HepG2 (cell line): Measurements from ENCODE around the gene RCAN2. TPM values are rescaled to one million over a fixed set of nuclear protein-coding genes. Genes with fewer than 3 reads are reported as not detected.

Source experiments
- ATAC-seq: fragments of 200-7000 bp; cut with Tn5 transposase; 3 replicates; pipeline ENCODE4 v1.9.1; 2020; ENCODE audit warnings: mild to moderate bottlenecking, moderate library complexity
- BruUV-seq: library from RNA; stranded (reverse); fragments of 400-500 nt; replicated peaks from 2 replicates; lab custom pipeline; 2021; lab: Mats Ljungman, UMichigan
- CTCF ChIA-PET: fragments of 300-600 bp; formaldehyde crosslinking; extraction: SDS; loops from one replicate; lab custom pipeline; 2021; ENCODE audit warnings: low total read pairs, inconsistent platforms, low intra/inter-chr PET ratio; lab: Yijun Ruan, JAX
- POLR2A ChIA-PET: fragments of 350-600 bp; sonication (Branson Sonifier 250); formaldehyde crosslinking; loops from one replicate; lab custom pipeline; 2020; ENCODE audit warnings: antibody characterized with exemption, inconsistent platforms; lab: Yijun Ruan, JAX
- DNase-seq: peaks from one replicate; pipeline ENCODE4 v3.0.0-alpha.2; 2015; ENCODE audit warnings: low spot score
- FAIRE-seq: peaks from 3 replicates; lab custom pipeline; 2011; peaks lifted over from hg19 to GRCh38; lab: Jason Lieb, UNC
- H2AFZ ChIP-seq: one replicate; pipeline ENCODE4 v1.6.1; 2011; ENCODE audit warnings: low read length, inconsistent platforms
- H3K27ac ChIP-seq: fragments of 300-600 bp; 3 replicates; pipeline ENCODE4 v1.8.0; 2011; ENCODE audit warnings: mixed run types, mild to moderate bottlenecking, mixed read lengths, low read length, inconsistent platforms; ENCODE audit not compliant: insufficient read depth; ENCODE audit errors: extremely low read length
- H3K27me3 ChIP-seq, 2 experiments: fragments of 200-600 bp in 1 of 2; 2 replicates in 1 of 2; 3 replicates in 1 of 2; pipeline versions ENCODE4 v1.6.0 to v1.8.0; 2011; ENCODE audit warnings: low read length in 2 of 2, mild to moderate bottlenecking in 2 of 2, moderate library complexity in 2 of 2, inconsistent platforms in 1 of 2; ENCODE audit not compliant: insufficient read depth in 2 of 2, control insufficient read depth in 1 of 2
- H3K36me3 ChIP-seq, 2 experiments: fragments of 200-600 bp in 1 of 2; replicated peaks in 1 of 2; 2 replicates in 1 of 2; 3 replicates in 1 of 2; pipeline versions ENCODE4 v1.5.1 to v1.8.0; 2011; ENCODE audit warnings: low read length in 2 of 2, inconsistent platforms in 1 of 2; ENCODE audit not compliant: insufficient read depth in 2 of 2, control insufficient read depth in 1 of 2
- H3K4me1 ChIP-seq: 2 replicates; pipeline ENCODE4 v1.5.1; 2012; ENCODE audit warnings: low read length, inconsistent platforms; ENCODE audit not compliant: insufficient read depth
- H3K4me2 ChIP-seq: 2 replicates; pipeline ENCODE4 v1.6.0; 2011; ENCODE audit warnings: low read depth, low read length, inconsistent platforms
- H3K4me3 ChIP-seq, 3 experiments: fragments of 200-600 bp in 1 of 3; sonication (generic), shearing (Covaris generic) in 1 of 3; replicated peaks in 1 of 3; 2 replicates each; pipeline ENCODE4 v1.5.1; 2011 to 2016; ENCODE audit warnings: low read length in 3 of 3, inconsistent platforms in 2 of 3, low read depth in 2 of 3, mild to moderate bottlenecking in 2 of 3, control low read depth in 1 of 3, mixed read lengths in 1 of 3; ENCODE audit not compliant: insufficient read depth in 1 of 3
- H3K79me2 ChIP-seq: one replicate; pipeline ENCODE4 v1.6.1; 2011; ENCODE audit warnings: low read length, inconsistent platforms; ENCODE audit not compliant: insufficient read depth
- H3K9ac ChIP-seq: 2 replicates; pipeline ENCODE4 v1.6.0; 2011; ENCODE audit warnings: mild to moderate bottlenecking, low read depth, low read length, inconsistent platforms; ENCODE audit not compliant: insufficient read depth
- H3K9me3 ChIP-seq: 2 replicates; pipeline ENCODE4 v1.5.1; 2012; ENCODE audit warnings: mild to moderate bottlenecking, low read length
- H4K20me1 ChIP-seq: 2 replicates; pipeline ENCODE4 v1.6.0; 2011; ENCODE audit warnings: inconsistent platforms, mild to moderate bottlenecking, low read length, moderate library complexity; ENCODE audit not compliant: insufficient read depth
- ARID2 ChIP-seq: sonication (generic); formaldehyde crosslinking; IDR thresholded peaks from 2 replicates; pipeline ENCODE4 v1.8.1; 2022; ENCODE audit warnings: mild to moderate bottlenecking, missing genetic modification reagents, borderline replicate concordance
- ARNT ChIP-seq: fragments of 450-650 bp; IDR thresholded peaks from 2 replicates; pipeline ENCODE4 v1.6.1; 2017
- BCL6 ChIP-seq: IDR thresholded peaks from 2 replicates; pipeline ENCODE4 v1.6.1; 2016; ENCODE audit warnings: missing genetic modification reagents, missing compliant biosample characterization
- CBFB ChIP-seq: sonication (generic); formaldehyde crosslinking; IDR thresholded peaks from 2 replicates; pipeline ENCODE4 v1.4.0; 2020; ENCODE audit warnings: missing genetic modification reagents
- CC2D1A ChIP-seq: sonication (generic); formaldehyde crosslinking; IDR thresholded peaks from 2 replicates; pipeline ENCODE4 v1.8.1; 2023; ENCODE audit warnings: mild to moderate bottlenecking, missing genetic modification reagents
- CCDC6 ChIP-seq: sonication (generic); formaldehyde crosslinking; IDR thresholded peaks from 2 replicates; pipeline ENCODE4 v1.8.1; 2022; ENCODE audit warnings: mild to moderate bottlenecking, missing genetic modification reagents, moderate library complexity
- DMTF1 ChIP-seq: sonication (generic); formaldehyde crosslinking; IDR thresholded peaks from 2 replicates; pipeline ENCODE4 v1.4.0; 2020; ENCODE audit warnings: mild to moderate bottlenecking, missing genetic modification reagents
- DR1 ChIP-seq: sonication (generic); formaldehyde crosslinking; IDR thresholded peaks from 2 replicates; pipeline ENCODE4 v1.8.0; 2021; ENCODE audit warnings: mild to moderate bottlenecking, missing genetic modification reagents, inconsistent platforms
- GABPB1 ChIP-seq: IDR thresholded peaks from 2 replicates; pipeline ENCODE4 v1.6.1; 2016; ENCODE audit warnings: mild to moderate bottlenecking, missing genetic modification reagents, moderate library complexity, missing compliant biosample characterization
- NFATC3 ChIP-seq: sonication (generic); formaldehyde crosslinking; IDR thresholded peaks from 2 replicates; pipeline ENCODE4 v1.5.1; 2020; ENCODE audit warnings: mild to moderate bottlenecking, missing genetic modification reagents
- PPARG ChIP-seq: conservative IDR thresholded peaks from 2 replicates; pipeline ENCODE4 v1.6.1; 2016; ENCODE audit warnings: missing biosample characterization, missing genetic modification reagents
- RARG ChIP-seq: sonication (generic); formaldehyde crosslinking; IDR thresholded peaks from 2 replicates; pipeline ENCODE4 v1.4.0; 2020; ENCODE audit warnings: low read depth, mild to moderate bottlenecking, missing genetic modification reagents
- THYN1 ChIP-seq: sonication (generic); formaldehyde crosslinking; IDR thresholded peaks from 2 replicates; pipeline ENCODE4 v1.8.1; 2023; ENCODE audit warnings: low read depth, mild to moderate bottlenecking, moderate library complexity, missing genetic modification reagents, borderline replicate concordance
- ZBTB8A ChIP-seq: sonication (generic); formaldehyde crosslinking; IDR thresholded peaks from 2 replicates; pipeline ENCODE4 v1.4.0; 2020; ENCODE audit warnings: mild to moderate bottlenecking, low read depth, missing genetic modification reagents, borderline replicate concordance
- ZNF235 ChIP-seq: sonication (generic); formaldehyde crosslinking; IDR thresholded peaks from 2 replicates; pipeline ENCODE4 v1.8.1; 2023; ENCODE audit warnings: mild to moderate bottlenecking, missing genetic modification reagents, borderline replicate concordance
- ZNF260 ChIP-seq: sonication (generic); formaldehyde crosslinking; IDR thresholded peaks from 2 replicates; pipeline ENCODE4 v1.4.0; 2020; ENCODE audit warnings: missing genetic modification reagents, low read depth, mild to moderate bottlenecking, borderline replicate concordance
- ZNF629 ChIP-seq: sonication (generic); formaldehyde crosslinking; conservative IDR thresholded peaks from 2 replicates; pipeline ENCODE4 v1.5.0; 2020; ENCODE audit warnings: missing genetic modification reagents
- ZNF644 ChIP-seq: IDR thresholded peaks from 2 replicates; pipeline ENCODE4 v1.6.1; 2016; ENCODE audit warnings: low read depth
- ZNF720 ChIP-seq: sonication (generic); formaldehyde crosslinking; IDR thresholded peaks from 2 replicates; pipeline ENCODE4 v1.4.0; 2020; ENCODE audit warnings: missing genetic modification reagents
- ZZZ3 ChIP-seq: sonication (generic); formaldehyde crosslinking; IDR thresholded peaks from 2 replicates; pipeline ENCODE4 v1.4.0; 2020; ENCODE audit warnings: missing genetic modification reagents, mild to moderate bottlenecking, borderline replicate concordance
- WGBS: methylation state at CpG from one replicate; pipeline ENCODE4 v1.1.6; 2017; ENCODE audit warnings: low lambda C conversion rate; 5-methylcytosine and 5-hydroxymethylcytosine counted together
- in situ Hi-C: cut with HindIII; loops from 2 replicates; pipeline ENCODE4 v1.10.0; 2017; ENCODE audit warnings: low pct_unique_long_range_greater_than_20kb; ENCODE audit not compliant: extremely low pct_ligation_motif_present
- intact Hi-C: fragments of 100-400 bp; cut with micrococcal nuclease; formaldehyde crosslinking; loops from one replicate; pipeline ENCODE4 v1.10.0; 2022; ENCODE audit not compliant: unreplicated experiment
- polyA plus RNA-seq, 8 experiments: library from polyadenylated mRNA; depleted of rRNA in 3 of 8; stranded (reverse) in 7 of 8; unstranded in 1 of 8; fragments of >200 nt; fragmentation: Illumina TruSeq in 4 of 8; extraction: Trizol in 4 of 8; gene quantifications; 2 replicates each; pipeline versions ENCODE4 v1.2.1 to v1.2.3, GENCODE V29; 2011 to 2016; ENCODE audit warnings: low read depth in 4 of 8, missing spikeins in 1 of 8, mixed read lengths in 1 of 8; ENCODE audit not compliant: insufficient read depth in 1 of 8
- total RNA-seq, 5 experiments: library from RNA; depleted of rRNA; stranded (reverse); fragments of >200 nt; fragmentation: Illumina TruSeq; extraction: Trizol; gene quantifications; 2 replicates each; pipeline ENCODE4 v1.2.3, GENCODE V29; 2016; ENCODE audit warnings: low read depth in 1 of 5

RCAN2 gene
- total and polyA plus RNA-seq, 2 of the 13 experiments (the other 11 are each of a cell fraction or from before 2014, with no cell fraction given) = not detected

DNA sequence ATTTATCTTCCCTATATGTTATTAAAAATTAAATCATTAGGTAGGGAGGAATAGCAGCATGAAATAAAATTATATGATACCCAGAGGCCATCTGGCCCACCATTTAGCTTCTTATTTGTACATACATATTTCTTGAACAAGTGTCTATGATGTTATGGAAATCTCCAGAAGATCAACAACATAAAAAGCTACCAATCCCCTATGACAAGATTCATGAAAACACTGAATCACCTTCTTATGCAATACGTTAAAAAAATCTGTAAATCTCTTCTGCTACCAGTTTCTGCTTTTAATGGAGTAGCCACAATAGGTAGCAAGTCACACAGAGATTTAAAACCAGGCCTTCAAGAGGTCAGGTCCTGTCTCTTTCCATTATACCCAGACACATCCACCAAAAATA, 194.7 kb downstream of the RCAN2 start:
- 0% methylated on average over 1 of the region's 1 CpG for WGBS
- H3K9ac ChIP-seq = no peak overlapping the region
- no peaks in the 10 kb centered on the region for H3K9me3 ChIP-seq
- FAIRE-seq (no peak), ATAC-seq (no peak), DNase-seq (no peak)
- no peak overlapping the region for H3K27ac ChIP-seq
- H3K4me1 ChIP-seq = no peaks in the 10 kb centered on the region
- no peak for TF ChIP-seq ZZZ3
- TF ChIP-seq CC2D1A (CRISPR knock-in tag) = no peak
- no peak for TF ChIP-seq DR1
- no peak for TF ChIP-seq BCL6 (CRISPR knock-in tag)
- ChIA-PET CTCF (no interaction called here), POLR2A (no interaction called here)
- H3K27me3 ChIP-seq = no peaks in the 10 kb centered on the region
- no peak overlapping the region for H3K4me3 ChIP-seq
- no TSS peak for BruUV-seq
- H3K79me2 ChIP-seq = no peaks in the 10 kb centered on the region
- intact Hi-C loops = no loop called here
- in situ Hi-C loops = no loop called here
- H3K36me3 ChIP-seq = no peaks in the 10 kb centered on the region
- H4K20me1 ChIP-seq = no peaks in the 10 kb centered on the region
- H2AFZ ChIP-seq = no peak overlapping the region
- no peak overlapping the region for H3K4me2 ChIP-seq

- intact Hi-C loops (no loop called here), in situ Hi-C loops (no loop called here)
- Histone ChIP-seq H3K27ac (no peak overlapping the region), H3K27me3 (no peaks in the 10 kb centered on the region), H4K20me1 (no peaks in the 10 kb centered on the region), H3K9me3 (no peaks in the 10 kb centered on the region), H3K4me3 (no peak overlapping the region), H3K4me2 (no peak overlapping the region), H3K36me3 (no peaks in the 10 kb centered on the region), H3K9ac (no peak overlapping the region), H3K79me2 (no peaks in the 10 kb centered on the region), H3K4me1 (no peaks in the 10 kb centered on the region), H2AFZ (no peak overlapping the region)
- BruUV-seq = no TSS peak
- WGBS = 5% methylated on average over 5 of the region's 5 CpGs
- DNase-seq (no peak), ATAC-seq (no peak), FAIRE-seq (no peak)
- ChIA-PET CTCF (no interaction called here), POLR2A (no interaction called here)
- TF ChIP-seq CCDC6 (CRISPR knock-in tag) (no peak), PPARG (CRISPR knock-in tag) (no peak), ZNF260 (CRISPR knock-in tag) (no peak), ZNF720 (CRISPR knock-in tag) (no peak), ARID2 (no peak), ZNF629 (CRISPR knock-in tag) (no peak), ARNT (no peak), ZNF644 (no peak), ZBTB8A (CRISPR knock-in tag) (no peak), ZNF235 (CRISPR knock-in tag) (no peak), GABPB1 (CRISPR knock-in tag) (no peak), CBFB (CRISPR knock-in tag) (no peak), THYN1 (CRISPR knock-in tag) (no peak), DMTF1 (CRISPR knock-in tag) (no peak), NFATC3 (no peak), RARG (CRISPR knock-in tag) (no peak)
Observed at GRCh38 chr6:46293641-46294316, 197.5 kb downstream of the RCAN2 start.
